GM23248 (cell line): ENCODE data around the gene KLHL36.

Source experiments
- EZH2 ChIP-seq: fragments of 200-600 bp; sonication (generic); IDR thresholded peaks from 2 replicates; pipeline ENCODE4 v1.6.1; 2018; ENCODE audit warnings: antibody characterized with exemption, mild to moderate bottlenecking; ENCODE audit not compliant: insufficient read depth, poor library complexity, severe bottlenecking
- EZH2phosphoT487 ChIP-seq: fragments of 200-600 bp; sonication (generic); IDR thresholded peaks from 2 replicates; pipeline ENCODE4 v1.6.1; 2018; ENCODE audit warnings: antibody characterized with exemption, moderate library complexity, mild to moderate bottlenecking, low read depth; ENCODE audit not compliant: insufficient read depth

DNA sequence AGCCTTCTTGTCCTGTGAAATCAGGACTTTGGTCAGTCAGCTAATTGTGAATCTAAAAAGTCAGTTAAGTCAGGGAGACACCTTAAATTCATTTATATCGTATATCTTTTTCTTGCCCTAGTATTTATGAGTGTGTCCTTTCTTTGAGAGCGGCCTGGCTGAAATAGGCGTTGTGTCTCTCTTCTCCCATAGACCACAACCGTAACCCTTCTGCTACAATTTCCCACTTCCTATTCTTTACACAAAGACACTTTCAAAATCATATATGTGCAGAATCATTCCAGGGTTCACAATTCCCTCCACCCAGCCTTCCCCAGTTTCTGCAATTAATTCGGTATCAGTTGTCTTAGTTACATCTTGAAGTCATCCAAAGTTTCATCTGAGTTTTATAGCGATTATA is 16.4 kb upstream of the KLHL36 start:
- TF ChIP-seq EZH2 (no peak), EZH2phosphoT487 (no peak)
